Osteoblast (primary cell): ENCODE results near the gene CEP57L1. TPM values are rescaled to one million over a fixed set of nuclear protein-coding genes. Genes with fewer than 3 reads are reported as not detected.

Experiments used
- DNase-seq: peaks from one replicate; pipeline ENCODE4 v3.0.0; 2011; ENCODE audit warnings: low spot score, mixed read lengths; ENCODE audit not compliant: insufficient read length; ENCODE audit errors: missing footprints
- H2AFZ ChIP-seq: 2 replicates; pipeline ENCODE4 v1.6.0; 2011; ENCODE audit warnings: mild to moderate bottlenecking, low read length
- H3K27ac ChIP-seq: 2 replicates; pipeline ENCODE4 v1.5.1; 2011; ENCODE audit warnings: mild to moderate bottlenecking, low read depth, low read length, moderate library complexity
- H3K27me3 ChIP-seq: 2 replicates; pipeline ENCODE4 v1.6.0; 2012; ENCODE audit warnings: mild to moderate bottlenecking, control low read depth, inconsistent platforms, low read length, moderate library complexity; ENCODE audit not compliant: insufficient read depth
- H3K36me3 ChIP-seq: 2 replicates; pipeline ENCODE4 v1.5.1; 2011; ENCODE audit warnings: mild to moderate bottlenecking, low read length, control low read depth, moderate library complexity; ENCODE audit not compliant: insufficient read depth
- H3K4me1 ChIP-seq: 2 replicates; pipeline ENCODE4 v1.5.1; 2011; ENCODE audit warnings: mild to moderate bottlenecking, low read length, control low read depth, moderate library complexity; ENCODE audit not compliant: insufficient read depth
- H3K4me2 ChIP-seq: 2 replicates; pipeline ENCODE4 v1.6.0; 2011; ENCODE audit warnings: mild to moderate bottlenecking, low read length; ENCODE audit not compliant: insufficient read depth
- H3K4me3 ChIP-seq: fragments of 200-600 bp; sonication (generic); 3 replicates; pipeline ENCODE4 v1.5.1; 2012; ENCODE audit warnings: mild to moderate bottlenecking, low read length, inconsistent platforms; ENCODE audit not compliant: insufficient read depth
- H3K79me2 ChIP-seq: 2 replicates; pipeline ENCODE4 v1.6.0; 2012; ENCODE audit warnings: mild to moderate bottlenecking, low read length, control low read depth, inconsistent platforms; ENCODE audit not compliant: insufficient read depth
- H3K9me3 ChIP-seq: 2 replicates; pipeline ENCODE4 v1.5.1; 2011; ENCODE audit warnings: low read depth, low read length, control low read depth
- H4K20me1 ChIP-seq: 2 replicates; pipeline ENCODE4 v1.6.0; 2012; ENCODE audit warnings: mild to moderate bottlenecking, low read length, control low read depth; ENCODE audit not compliant: insufficient read depth
- total RNA-seq: library from RNA; depleted of rRNA; stranded (reverse); fragments of >200 nt; gene quantifications from 2 replicates; pipeline ENCODE4 v1.2.3, GENCODE V29; 2012
- TF ChIP-seq, protein P1 (sequence below): IDR thresholded peaks from 2 replicates; pipeline ENCODE4 v1.5.1; 2011; ENCODE audit warnings: mild to moderate bottlenecking, low read depth, low read length, moderate library complexity; ENCODE audit errors: extremely low read depth

Gene CEP57L1
- total RNA-seq, 1 donor, result 17.7 TPM

DNA sequence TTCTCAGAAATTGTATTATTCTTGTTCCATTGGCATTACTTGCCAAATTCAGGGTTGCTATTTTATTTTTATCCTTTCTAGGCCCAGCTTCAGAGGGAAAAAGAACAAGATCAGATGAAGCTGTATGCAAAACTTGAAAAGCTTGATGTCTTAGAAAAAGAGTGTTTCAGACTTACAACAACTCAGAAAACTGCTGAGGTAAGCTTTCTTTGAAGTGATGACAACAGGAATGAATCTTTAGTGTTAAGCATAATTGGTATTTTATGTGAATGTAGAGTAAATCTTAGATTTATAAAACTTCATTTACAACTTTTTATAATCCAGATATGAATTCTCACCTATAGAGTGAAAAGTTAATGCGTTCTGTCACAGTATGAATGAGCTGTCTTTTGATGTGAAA, 58.4 kb downstream of the CEP57L1 start:
- H3K36me3 ChIP-seq, result peaks cover 3% of the 10 kb centered on the region
- H3K27ac ChIP-seq, result no peak overlapping the region
- H3K4me2 ChIP-seq, result no peak overlapping the region
- no peaks in the 10 kb centered on the region for H3K79me2 ChIP-seq
- no peaks in the 10 kb centered on the region for H3K4me1 ChIP-seq
- H2AFZ ChIP-seq, result no peak overlapping the region
- no peaks in the 10 kb centered on the region for H3K9me3 ChIP-seq
- no peak for DNase-seq
- no peaks in the 10 kb centered on the region for H3K27me3 ChIP-seq
- no peaks in the 10 kb centered on the region for H4K20me1 ChIP-seq
- TF ChIP-seq, protein P1, sequence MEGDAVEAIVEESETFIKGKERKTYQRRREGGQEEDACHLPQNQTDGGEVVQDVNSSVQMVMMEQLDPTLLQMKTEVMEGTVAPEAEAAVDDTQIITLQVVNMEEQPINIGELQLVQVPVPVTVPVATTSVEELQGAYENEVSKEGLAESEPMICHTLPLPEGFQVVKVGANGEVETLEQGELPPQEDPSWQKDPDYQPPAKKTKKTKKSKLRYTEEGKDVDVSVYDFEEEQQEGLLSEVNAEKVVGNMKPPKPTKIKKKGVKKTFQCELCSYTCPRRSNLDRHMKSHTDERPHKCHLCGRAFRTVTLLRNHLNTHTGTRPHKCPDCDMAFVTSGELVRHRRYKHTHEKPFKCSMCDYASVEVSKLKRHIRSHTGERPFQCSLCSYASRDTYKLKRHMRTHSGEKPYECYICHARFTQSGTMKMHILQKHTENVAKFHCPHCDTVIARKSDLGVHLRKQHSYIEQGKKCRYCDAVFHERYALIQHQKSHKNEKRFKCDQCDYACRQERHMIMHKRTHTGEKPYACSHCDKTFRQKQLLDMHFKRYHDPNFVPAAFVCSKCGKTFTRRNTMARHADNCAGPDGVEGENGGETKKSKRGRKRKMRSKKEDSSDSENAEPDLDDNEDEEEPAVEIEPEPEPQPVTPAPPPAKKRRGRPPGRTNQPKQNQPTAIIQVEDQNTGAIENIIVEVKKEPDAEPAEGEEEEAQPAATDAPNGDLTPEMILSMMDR, result no peak
- H3K4me3 ChIP-seq, result no peak overlapping the region

DNA sequence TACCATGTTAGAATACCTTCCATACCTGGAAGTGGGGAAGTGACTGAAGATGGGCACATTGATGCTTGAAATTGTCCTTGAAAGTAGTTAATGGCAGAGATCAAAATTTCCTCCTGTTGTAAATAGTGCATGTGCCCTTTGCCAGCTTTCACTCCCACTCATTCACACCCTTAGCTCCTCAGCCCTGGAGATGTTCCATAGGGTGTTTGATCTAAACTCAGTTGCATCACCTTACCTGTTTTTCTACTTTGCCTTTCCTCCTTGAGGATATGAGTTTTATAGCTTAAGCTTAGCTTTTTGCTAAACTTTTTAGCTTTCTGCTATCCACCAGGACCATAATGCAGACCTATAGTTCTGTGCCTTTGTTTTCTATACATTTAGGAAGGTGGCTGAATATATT, 69.0 kb downstream of the CEP57L1 start:
- H3K4me3 ChIP-seq, result no peak overlapping the region
- H3K4me1 ChIP-seq, result no peaks in the 10 kb centered on the region
- H3K79me2 ChIP-seq, result no peaks in the 10 kb centered on the region
- no peaks in the 10 kb centered on the region for H4K20me1 ChIP-seq
- H3K4me2 ChIP-seq, result no peak overlapping the region
- TF ChIP-seq, protein P1, result no peak
- DNase-seq, result no peak
- H3K36me3 ChIP-seq, result no peaks in the 10 kb centered on the region
- H3K27me3 ChIP-seq, result no peaks in the 10 kb centered on the region
- no peaks in the 10 kb centered on the region for H3K9me3 ChIP-seq
- no peak overlapping the region for H2AFZ ChIP-seq
- no peak overlapping the region for H3K27ac ChIP-seq

DNA sequence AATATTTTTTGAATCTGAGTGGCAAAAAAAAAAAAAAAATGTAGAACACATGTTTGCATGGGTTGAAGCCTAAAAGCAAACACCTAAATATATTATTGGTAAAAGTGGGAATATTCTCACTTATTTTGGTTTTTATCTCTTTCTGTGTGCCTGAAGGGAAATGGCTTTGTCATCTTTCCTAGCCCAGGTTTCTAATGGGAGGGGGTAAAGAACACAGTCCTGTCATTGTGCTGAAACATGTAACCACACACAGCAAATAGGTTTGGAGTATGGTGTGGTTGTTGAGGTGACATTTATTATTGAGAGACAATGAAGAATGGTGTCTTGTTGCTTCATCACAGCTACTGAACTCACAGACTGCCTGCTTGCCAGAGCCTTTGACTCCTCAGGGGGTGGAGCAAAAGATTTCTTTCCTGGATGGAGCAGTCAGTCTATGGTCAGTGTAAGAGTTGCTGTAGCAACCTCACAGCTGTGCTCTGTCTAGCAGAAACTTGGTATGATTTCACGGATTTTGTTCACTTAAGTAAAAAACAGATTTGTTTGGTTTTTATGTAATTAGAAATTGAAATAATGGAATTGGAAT, 70.2 kb downstream of the CEP57L1 start:
- Histone ChIP-seq H2AFZ (no peak overlapping the region), H3K9me3 (no peaks in the 10 kb centered on the region), H3K79me2 (no peaks in the 10 kb centered on the region), H3K4me2 (no peak overlapping the region), H3K27me3 (no peaks in the 10 kb centered on the region), H3K27ac (no peak overlapping the region), H3K4me3 (no peak overlapping the region), H3K4me1 (no peaks in the 10 kb centered on the region), H3K36me3 (no peaks in the 10 kb centered on the region), H4K20me1 (no peaks in the 10 kb centered on the region)
- DNase-seq, result no peak
- TF ChIP-seq, protein P1, result no peak

DNA sequence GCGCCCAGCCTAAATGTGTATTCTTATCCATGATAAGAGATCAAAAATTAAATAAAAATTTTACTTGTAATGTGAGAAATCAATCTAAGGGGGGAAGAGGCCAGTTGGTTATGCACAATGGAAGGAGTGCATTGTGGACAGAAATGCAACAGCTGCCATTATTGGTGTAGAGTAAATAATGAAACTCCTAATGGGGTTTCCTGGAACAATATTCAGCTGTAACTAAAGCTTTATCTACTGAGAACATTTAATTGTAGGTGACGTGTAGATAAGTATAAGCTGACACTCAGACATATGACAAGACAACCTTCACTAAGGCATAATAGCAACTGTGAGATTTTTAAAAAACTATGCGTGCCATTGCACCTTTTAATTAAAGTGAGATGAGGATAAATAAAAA, 71.4 kb downstream of the CEP57L1 start:
- TF ChIP-seq, protein P1, result no peak
- no peak for DNase-seq
- no peaks in the 10 kb centered on the region for H3K36me3 ChIP-seq
- H3K4me3 ChIP-seq, result no peak overlapping the region
- H3K9me3 ChIP-seq, result no peaks in the 10 kb centered on the region
- no peaks in the 10 kb centered on the region for H4K20me1 ChIP-seq
- no peak overlapping the region for H3K27ac ChIP-seq
- H3K27me3 ChIP-seq, result no peaks in the 10 kb centered on the region
- no peak overlapping the region for H3K4me2 ChIP-seq
- no peaks in the 10 kb centered on the region for H3K79me2 ChIP-seq
- no peak overlapping the region for H2AFZ ChIP-seq
- no peaks in the 10 kb centered on the region for H3K4me1 ChIP-seq
